ENCODE data around the gene KLHL10.

Gene KLHL10

DNA sequence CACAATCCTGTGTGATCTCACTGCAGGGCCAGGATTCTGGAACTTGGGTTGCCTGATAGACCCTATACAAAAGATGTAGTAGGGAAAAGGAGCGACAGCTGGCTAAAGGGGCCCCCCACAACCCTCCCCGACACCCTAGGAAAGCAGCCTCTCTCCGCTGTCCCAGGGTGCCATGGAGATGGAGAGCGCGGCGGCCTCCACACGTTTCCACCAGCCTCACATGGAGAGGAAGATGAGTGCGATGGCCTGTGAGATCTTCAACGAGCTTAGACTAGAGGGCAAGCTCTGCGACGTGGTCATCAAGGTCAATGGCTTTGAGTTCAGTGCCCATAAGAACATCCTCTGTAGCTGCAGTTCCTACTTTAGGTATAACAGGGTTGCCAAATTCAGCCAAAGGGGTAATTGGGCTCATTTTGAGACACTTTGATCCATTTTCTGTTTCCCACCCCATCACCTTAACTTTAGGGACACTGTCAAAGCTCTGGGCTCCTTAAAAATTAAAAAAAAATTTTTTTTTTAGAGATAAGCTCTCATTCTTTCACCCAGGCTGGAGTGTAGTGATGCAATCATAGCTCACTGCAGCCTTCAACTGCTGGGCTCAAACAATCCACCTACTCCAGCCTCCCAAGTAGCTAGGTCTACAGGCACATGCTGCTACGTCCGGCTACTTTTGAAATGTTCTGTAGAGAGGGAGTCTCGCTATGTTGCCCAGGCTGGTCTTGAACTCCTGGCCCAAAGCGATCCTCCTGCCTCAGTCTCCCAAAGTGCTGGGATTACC lies at the start of gene KLHL10:
Gene KLHL10 (plus strand): TSS at position 65 of the 778 bp plus-strand sequence. CDS start 108 bp downstream, at position 173.
- DNase-seq (ENCODE audit: low read depth), result no peak

DNA sequence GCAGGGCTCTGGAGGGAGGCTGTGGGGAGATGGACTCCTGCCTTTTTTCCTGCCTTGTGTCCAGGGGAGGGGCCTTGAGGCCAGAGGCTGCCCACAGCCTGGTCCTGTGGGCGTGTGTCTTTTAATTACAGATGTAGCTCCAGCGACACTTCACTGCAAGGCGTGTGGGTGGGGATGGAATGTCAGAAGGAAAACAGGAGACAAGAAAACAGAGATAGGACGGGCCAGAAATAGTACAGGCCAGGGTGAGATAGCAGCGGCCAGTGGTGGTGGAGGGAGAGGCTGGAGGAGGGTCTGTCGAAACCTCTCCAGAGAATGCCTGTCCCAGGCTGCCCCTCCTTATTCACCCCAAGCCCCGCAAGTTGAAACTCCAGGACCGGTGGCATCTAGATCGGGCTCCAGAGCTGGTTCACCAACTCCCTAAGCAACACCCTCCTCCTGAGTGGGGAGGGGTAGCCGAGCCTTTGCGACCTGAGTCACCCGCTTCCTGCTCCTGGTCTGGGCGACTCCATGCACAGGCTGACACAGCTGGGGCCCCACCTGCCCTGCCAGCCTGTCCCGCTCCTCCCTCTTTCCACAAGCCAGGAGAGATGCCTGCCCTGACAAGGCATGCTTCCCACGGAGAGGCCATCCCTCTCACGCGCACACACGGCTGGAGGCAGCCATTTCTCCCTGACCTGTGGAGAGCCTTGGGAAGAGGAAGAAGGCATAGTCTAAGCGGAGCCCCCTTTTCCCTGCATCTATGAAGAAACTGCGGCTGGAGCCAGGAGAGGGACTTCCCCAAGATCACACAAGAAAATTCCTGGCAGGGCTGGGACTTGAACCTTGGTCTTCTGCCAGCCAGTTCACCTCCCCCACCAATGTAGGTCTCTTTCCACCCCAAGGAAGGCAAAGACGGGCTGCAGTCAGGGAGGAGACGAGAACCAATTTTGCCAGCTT lies 44.5 kb upstream of the KLHL10 start:
- DNase-seq (ENCODE audit: low read depth), result no peak

DNA sequence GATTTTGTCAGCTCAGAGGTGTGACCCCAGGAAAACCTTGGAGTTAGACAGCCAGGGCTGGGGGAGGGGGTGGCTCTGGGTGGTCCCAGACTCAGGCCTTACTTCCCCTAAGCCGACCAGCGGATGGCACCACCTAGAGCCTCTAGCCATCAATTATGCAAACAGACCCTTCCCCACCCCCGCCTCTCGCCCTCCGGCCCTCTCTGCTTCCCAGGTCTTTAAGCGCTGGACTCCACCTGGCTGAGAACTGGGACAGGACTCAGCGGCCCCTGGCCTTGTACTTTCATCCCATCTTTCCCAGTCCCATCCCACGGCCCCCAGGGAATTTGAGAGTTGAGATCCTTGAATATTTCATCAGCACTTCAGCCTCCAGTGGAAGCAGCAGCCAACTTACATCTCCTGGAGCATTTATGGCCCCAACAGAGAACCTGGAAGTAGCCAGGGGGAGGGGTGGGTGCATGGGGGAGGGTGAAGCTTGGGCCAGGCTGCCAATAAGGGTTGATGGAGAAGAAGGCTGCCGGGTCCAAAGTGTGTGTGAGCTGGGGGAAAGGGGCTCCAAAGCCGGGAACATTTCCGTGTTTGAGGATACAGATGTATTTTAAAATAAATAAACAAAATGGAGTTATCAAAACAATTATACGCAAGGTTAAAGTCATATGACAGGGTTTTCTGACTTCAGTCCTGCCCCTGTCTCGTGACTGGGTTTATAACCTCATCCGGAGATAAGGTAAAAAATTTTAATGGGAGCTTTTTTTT lies 43.7 kb upstream of the KLHL10 start:
- DNase-seq (ENCODE audit: low read depth), result no peak

DNA sequence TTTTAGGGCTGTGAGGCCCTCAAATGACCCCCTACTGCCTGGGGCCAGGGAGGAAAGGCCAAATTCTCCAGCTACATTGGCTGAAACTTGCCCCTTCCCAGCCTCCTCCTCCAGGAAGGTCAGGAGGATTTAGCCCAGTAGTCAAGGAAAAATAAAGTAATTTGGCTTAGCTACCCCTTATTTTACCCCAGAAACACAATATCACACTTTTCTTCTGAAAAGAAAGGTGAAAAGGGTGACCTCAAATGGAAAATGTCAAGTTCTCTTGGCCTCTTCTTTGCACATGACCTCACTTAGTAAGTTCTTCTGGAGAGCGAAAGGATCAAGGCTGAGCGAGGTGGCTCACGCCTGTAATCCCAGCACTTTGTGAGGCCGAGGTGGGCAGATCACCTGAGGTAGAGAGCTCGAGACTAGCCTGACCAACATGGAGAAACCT lies 43.1 kb upstream of the KLHL10 start:
- DNase-seq (ENCODE audit: low read depth), result no peak

DNA sequence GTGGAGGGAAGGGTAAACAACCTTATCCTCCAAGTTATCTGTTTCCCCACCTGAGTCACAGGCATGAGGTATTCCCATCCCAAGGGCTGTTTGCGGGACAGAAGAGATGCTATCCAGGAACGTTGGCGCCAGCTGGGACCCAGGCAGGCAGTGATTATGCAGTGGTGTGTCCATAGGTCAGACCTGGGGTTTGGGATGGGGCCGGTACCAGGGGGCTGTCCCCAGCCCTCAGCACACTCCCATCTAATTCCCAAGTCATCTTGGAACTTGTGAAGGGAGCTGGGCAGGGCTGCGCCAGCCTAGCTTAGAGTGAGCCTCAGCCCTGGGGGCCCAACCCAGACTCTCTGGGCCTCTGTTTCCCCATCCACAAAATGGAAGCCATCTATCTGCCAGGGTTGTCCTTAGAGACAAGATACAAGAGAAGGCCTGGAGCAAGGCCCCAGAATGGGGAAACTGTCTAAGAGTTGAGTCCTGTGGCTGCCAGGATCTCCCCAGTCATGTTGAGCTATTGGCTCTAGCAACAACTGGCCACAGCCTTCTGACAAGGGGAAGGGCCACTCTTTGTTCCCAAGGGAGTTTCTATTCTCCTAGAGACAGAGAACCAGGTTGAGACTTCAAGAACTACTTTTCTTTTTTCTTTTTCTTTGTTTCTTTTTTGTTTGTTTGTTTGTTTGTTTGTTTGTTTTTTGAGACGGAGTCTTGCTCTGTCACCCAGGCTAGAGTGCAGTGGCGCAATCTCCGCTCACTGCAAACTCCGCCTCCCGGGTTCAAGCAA lies 41.3 kb upstream of the KLHL10 start:
- DNase-seq (ENCODE audit: low read depth), result no peak

DNA sequence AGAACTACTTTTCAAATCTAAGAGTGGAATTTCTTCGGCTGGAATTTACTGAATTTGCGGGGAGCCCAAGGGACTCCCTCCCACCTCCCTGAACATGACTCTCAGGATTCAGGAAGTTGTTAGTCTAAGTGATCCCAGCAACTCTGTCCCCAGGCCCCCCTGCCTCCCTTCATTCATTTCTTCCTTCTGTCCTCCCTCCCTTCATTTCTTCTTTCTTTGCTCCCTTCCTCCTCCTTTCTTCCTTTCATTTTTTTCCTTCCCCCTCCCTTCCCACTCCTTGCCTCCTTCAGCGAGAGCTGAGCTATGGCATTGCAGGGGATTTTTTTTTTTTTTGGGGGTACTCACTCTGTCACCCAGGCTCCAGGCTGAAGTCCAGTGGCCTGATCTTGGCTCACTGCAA lies 40.2 kb upstream of the KLHL10 start:
- no peak for DNase-seq (ENCODE audit: low read depth)

DNA sequence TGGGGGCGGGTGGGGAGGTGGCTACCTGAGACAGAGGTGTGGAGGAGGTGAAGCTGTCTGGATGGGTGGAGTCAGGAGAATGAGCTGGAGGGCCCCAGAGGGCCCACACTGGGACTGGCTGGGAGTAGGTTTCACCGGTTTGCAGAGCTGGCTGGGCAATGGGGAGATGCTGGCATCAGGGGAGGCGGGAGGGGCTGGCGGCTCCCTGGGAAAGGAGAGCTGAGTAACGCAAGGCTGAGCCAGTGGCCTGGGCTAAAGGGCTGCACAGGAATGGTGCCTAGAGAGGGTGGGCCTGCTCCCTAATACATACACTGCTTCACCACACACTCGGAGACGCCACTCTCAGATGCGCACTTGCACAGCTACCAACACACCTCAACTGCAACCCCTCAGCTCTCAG lies 38.3 kb upstream of the KLHL10 start:
- no peak for DNase-seq (ENCODE audit: low read depth)

DNA sequence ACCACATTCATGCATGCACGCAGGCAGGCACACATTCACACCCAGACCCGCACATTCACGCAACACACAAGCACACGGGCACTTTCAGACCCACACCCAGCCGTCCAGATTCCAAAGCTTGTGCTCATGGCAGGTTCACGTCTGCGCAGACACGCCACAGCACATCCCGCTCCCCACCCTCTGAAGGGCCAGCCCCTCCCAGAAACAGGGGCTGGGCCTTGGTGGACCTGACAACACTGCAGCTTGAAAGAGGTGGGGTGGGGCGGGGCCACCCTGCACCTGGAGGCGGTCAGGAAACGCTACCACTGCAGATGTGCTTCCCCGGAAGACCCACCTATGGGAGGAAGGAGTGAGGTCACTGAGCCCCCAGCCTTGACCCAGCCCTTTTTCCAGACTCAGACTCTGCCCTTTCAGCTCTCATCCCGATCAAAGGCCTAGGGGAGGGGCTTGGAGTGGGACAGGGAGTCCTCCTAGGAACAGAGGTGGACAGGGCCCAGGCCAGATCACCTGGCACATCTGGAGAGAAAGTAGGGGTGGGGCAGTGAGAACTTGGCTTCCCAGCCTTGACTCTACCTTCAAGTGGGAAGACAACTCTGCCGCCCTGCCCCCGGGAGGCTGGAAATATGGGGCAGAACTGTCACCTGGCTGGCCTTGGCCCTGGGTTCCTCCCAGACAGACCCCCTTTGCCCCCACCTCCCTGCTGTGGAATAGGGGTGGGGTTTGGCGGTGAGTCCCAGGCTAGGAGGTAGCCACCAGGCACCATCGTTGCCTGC lies 36.8 kb upstream of the KLHL10 start:
- DNase-seq (ENCODE audit: low read depth), result no peak

DNA sequence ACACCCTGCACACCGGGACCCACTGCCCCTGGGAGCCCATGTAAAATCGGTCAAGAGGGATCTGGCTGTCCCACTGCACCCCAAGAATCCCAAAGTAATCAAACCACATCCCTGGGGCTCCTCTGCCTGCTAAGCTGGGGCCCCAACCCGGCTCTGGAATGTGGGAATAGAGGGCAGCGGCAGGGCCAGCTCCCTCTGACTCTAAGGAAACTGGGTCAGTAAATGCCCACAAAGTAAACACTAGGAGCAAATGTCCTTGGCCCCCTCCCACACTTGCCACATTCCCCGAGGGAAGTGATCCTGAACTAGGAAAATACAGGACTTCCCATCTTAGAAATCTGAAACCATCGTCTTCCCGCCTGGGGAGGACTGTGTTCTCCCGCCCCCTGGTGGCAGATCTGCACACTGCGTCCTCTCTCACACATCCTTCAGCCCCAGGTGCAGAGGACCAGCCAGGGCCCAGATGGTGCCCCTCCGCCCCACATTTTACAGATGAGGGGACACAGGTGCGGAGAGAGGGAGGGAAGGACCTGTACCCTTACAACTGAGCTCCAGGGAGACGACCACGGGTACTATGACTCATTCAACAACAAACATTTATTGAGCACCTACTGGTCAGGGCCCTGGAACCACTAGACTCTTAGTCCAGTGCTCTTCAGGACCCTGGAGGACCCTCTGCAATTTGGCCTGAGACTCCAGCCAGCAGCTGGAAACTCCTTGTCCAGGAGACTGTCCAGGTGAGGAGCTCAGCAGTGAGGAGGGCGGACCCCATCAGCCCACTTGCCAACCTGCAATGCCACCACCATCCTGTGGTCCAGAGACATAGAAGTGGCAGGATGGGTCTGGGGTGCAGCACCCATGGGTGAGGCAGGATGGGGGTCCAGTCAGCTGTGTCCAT lies 36.0 kb upstream of the KLHL10 start:
- DNase-seq (ENCODE audit: low read depth), result peak; percentile 69

DNA sequence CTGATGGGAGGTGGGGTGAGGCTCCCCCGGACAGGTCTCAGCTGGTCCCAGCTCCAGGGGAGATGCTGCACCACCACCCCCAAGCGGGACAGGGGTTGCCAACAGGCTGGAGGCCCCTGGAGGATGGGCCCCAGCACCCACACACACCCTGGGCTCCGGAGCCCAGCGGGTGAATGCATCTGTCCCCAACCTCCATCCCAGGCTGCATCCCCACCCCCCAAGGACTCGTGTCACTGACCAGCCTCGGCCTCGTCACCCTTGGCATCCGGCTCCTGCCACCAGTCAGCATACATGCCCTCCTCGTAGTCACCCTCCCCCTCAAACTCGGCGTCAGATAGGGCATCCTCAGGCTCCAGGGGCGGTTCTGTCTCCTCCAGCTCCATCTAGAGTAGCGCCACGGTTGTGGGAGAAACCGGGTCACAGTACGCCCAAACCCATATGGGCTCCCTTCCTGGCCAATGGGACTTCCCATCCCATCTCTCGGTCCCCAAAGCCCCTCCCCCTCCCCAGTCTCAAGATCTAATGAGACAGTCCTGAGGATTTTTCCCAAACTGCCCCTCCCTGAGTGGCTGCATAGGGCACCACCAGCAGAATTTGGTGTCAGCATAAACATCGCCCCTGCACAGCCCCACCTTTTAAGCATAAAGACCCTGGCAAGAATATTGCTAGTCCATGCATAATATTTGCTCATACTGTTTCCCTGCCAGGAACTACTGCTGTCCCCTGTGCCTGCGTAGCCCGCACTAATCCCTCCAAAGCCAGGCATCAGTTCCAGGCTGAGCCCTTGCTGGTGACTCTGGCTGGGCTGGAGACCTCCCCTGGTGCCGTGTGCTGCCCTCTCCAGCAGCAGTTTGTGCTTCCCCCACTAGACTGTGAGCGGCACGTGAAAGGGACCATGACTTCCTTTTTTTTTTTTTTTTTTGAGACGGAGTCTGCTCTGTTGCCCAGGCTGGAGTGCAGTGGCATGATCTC lies 34.3 kb upstream of the KLHL10 start:
- DNase-seq (ENCODE audit: low read depth), result no peak

DNA sequence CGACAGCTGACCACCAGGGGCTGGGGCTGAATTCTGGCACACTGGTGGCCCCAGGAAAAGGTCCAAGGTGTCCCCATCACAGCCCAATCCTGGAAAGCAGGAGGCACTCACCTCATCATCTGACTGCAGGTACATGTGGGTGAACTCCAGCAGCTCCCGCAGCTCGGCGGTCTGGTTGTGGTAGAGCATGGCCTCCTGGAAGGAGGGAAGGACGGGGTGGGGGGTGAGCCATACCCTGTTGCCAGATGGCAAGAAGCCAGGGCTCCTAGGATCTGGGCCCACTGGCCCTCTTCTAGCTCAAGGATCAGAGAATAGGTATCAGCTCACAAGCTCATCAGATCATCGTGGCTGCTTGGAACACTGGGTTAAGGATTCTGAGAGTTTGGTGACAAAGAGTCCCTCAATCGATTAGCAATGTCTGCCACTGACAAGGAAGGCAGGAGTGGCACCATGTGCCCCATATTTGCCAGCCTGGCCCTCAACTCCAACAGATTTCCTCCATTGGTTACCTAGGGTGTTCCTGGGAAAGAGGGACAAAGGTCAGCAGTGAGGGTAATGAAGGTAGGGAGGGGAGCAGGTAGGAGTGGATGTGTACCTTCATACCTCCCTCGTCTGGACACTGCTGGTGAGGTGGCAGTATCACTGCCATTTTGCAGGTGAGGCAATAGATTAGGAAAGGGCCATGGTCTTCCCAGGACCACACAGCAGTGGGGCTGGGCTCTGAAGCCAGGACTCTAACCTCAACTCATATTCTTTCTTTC lies 30.8 kb upstream of the KLHL10 start:
- no peak for DNase-seq (ENCODE audit: low read depth)

DNA sequence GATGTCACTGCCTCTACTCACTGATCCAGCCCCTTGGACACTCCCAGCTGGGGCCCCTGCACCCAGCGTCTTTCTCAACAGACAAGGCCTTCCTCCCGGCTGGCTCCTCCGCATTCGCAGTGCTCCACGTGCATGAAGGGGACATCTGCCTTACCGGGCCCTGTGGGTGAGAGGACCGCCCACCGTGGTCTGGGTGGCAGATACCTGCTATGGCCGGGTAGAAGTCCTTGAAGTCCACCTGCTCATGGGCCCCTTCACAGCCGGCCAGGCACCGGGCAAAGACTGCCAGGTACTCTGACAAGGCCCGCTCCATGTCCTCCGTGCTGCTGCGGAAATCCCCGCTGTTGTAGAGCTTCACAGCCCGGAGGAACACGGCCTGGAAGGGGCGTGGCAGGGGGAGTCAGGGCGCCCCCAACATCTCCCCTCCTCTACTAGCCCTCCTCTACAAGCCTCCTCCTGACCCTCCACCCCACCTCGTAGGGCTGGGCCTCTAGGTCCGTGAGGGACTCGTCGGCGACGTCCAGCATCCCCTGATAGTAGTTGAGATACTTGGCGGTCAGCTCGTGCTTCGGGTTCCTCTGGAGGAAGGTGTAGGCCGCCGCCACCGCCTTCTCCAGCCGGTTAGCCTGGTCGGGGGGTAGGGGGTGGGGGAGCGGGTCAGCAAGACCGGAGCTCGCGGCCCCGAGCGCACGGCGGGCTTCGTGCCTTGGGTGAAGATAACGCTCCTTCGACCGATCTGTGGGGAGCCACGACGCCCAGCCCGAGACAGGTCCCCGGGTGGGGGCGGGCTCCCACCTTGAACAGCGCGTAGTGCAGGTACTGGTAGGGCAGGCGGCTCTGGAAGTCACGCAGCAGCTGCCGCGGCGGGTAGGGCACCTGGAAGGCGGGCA lies 26.7 kb upstream of the KLHL10 start:
- DNase-seq (ENCODE audit: low read depth), result no peak

DNA sequence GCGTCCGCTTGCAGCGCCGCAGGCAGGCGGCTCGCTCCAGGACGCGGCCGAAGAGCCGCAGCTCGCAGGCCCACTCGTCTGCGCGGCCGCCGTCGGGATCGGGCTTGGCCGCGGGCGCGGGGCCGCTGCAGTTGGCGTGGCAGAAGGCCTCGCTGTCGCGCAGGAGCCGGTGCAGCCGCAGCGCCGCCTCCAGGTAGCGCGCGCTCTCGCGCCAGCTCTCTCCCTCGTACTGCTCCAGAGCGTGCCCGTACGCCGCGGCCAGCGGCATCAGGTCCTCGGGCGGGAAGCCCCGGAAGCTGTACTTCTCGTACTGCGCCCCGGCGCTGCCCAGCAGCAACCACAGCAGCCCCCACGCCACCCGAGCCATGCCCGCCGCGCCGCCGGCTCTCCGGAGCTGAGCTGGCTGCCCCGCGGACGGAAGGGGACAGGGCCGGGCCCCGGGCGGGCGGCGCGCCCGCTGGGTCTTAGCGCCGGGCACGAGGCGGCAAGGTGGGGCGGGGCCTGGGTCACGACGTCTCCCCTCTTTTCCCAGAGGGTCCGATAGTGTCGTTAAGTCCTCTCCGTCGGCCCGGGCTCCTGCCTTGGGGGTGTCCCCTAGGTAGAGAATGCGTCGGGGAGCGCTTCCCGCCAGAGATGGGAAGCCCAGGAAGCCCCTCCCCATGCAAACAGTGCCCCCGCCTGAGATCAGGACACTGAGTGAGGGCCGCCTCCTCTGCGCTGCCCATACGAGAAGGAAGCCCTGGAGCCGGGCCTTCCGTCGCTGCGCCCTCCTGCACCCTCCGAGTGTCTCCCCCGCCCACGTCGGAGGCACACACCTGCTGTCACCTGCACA lies 25.9 kb upstream of the KLHL10 start, which contains the start of gene P3H4:
Gene P3H4 (minus strand): TSS at position 401 of the 832 bp plus-strand sequence. CDS start 34 bp downstream, at position 367.
- DNase-seq (ENCODE audit: low read depth), result peak; percentile 50

DNA sequence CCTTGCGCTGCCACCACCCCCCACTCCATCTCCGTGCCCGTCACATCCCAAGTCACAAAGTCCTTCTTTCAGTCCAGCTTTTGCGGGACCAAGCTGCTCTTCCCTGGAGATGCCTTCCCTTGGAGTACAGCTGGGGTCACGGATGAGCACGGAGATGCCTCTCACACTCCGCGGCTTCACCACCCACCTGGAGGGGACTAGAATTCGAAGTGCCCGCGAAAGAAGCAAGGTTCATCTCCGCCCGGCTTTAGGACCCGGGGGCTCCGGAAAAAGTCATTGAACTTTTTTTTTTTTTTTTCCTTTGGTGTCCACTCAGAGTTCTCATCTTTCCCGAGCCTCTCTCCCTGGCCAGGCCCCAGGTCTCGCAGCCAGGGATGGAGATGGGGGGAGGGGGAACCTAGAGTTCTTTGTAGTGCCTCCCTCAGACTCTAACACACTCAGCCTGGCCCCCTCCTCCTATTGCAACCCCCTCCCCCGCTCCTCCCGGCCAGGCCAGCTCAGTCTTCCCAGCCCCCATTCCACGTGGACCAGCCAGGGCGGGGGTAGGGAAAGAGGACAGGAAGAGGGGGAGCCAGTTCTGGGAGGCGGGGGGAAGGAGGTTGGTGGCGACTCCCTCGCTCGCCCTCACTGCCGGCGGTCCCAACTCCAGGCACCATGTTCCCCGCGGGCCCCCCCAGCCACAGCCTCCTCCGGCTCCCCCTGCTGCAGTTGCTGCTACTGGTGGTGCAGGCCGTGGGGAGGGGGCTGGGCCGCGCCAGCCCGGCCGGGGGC lies 25.1 kb upstream of the KLHL10 start, which contains the start of gene FKBP10:
Gene FKBP10 (plus strand): TSS at position 624 of the 771 bp plus-strand sequence. CDS start 31 bp downstream, at position 655.
- peak; percentile 42 for DNase-seq (ENCODE audit: low read depth)

Measured in activated gamma-delta T cell treated with anti-CD3 and anti-CD28 coated beads, Interleukin-2, amount 50 U/mL, for 16 hours (primary cell).